Fibroblast of the aortic adventitia (primary cell): ENCODE measurements around the gene ST6GALNAC1. TPM values are rescaled to one million over a fixed set of nuclear protein-coding genes. Genes with fewer than 3 reads are reported as not detected.

Experiments used
- DNase-seq: peaks from one replicate; pipeline ENCODE4 v3.0.0-alpha.2; 2010; ENCODE audit warnings: low read depth
- H3K4me3 ChIP-seq: 2 replicates; pipeline ENCODE4 v1.5.1; 2011; ENCODE audit warnings: low read depth, mild to moderate bottlenecking, control low read depth, low read length, moderate library complexity
- total RNA-seq: library from RNA; depleted of rRNA; stranded (reverse); fragments of >200 nt; gene quantifications from 2 replicates; pipeline ENCODE4 v1.2.3, GENCODE V29; 2012; ENCODE audit warnings: low replicate concordance
- TF ChIP-seq, protein P1 (sequence below): IDR thresholded peaks from 2 replicates; pipeline ENCODE4 v1.5.1; 2011; ENCODE audit warnings: mild to moderate bottlenecking, low read length, control low read depth, inconsistent platforms; ENCODE audit not compliant: insufficient read depth

The ST6GALNAC1 gene
- total RNA-seq, 1 donor: not detected

DNA sequence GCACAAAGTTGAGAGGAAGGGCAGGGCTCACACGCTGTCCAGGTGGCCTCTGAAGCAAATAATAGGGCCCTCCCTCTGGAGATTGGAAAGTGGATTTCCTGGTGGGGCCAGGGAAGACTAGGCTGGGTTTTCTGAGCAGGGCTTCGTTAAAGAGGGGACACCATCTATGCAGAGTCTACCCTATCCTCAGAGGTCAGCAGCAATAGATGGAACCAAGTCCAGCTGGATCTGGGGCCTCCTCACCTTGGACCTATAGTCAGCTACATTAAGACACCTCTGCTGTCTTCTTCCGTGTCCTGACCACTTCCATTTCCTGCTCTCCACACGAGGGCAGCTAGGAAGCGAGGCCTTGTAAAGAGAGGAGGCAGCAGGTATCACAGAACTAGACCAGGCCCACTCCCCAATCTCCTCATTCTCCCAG lies 14.7 kb upstream of the ST6GALNAC1 start:
- TF ChIP-seq, protein P1, sequence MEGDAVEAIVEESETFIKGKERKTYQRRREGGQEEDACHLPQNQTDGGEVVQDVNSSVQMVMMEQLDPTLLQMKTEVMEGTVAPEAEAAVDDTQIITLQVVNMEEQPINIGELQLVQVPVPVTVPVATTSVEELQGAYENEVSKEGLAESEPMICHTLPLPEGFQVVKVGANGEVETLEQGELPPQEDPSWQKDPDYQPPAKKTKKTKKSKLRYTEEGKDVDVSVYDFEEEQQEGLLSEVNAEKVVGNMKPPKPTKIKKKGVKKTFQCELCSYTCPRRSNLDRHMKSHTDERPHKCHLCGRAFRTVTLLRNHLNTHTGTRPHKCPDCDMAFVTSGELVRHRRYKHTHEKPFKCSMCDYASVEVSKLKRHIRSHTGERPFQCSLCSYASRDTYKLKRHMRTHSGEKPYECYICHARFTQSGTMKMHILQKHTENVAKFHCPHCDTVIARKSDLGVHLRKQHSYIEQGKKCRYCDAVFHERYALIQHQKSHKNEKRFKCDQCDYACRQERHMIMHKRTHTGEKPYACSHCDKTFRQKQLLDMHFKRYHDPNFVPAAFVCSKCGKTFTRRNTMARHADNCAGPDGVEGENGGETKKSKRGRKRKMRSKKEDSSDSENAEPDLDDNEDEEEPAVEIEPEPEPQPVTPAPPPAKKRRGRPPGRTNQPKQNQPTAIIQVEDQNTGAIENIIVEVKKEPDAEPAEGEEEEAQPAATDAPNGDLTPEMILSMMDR: no peak
- no peak overlapping the region for H3K4me3 ChIP-seq

DNA sequence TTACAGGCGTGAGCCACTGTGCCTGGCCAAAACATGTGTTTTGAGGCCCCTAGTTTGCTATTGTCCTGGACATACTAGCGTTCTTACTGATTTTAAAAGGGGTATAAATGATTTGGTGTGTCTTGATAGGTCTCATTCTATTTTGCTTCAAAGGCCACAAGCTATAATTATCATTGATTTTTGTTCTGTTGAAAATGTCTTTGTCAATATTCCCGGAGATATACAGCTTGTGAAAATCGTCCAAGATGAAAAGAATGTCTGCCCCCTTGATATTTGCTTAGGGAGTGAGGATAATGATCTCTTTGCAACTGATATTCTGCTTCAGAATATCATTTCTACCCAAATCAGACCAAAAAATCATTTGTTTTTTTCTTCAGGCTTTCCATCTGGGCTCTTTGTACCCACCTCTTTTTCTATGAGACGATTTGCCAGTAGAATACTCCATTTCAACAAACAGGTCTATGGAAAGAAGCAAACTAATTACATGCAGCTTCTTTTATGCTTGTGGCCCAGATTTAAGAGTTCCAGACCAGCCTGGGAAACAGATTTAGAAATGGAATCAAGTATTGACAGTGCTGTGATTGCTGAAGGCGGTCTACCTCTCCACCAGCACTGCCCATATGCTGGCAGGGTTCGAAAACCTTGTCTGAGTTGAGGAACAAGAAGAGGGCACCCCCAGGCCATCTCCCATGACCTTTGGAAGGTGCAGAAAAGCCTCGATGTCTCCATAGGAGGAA lies 14.1 kb upstream of the ST6GALNAC1 start:
- no peak overlapping the region for H3K4me3 ChIP-seq
- TF ChIP-seq, protein P1: no peak
- no peak for DNase-seq

More for the DNA sequence above, 14.7 kb upstream of the ST6GALNAC1 start:
- no peak for DNase-seq

DNA sequence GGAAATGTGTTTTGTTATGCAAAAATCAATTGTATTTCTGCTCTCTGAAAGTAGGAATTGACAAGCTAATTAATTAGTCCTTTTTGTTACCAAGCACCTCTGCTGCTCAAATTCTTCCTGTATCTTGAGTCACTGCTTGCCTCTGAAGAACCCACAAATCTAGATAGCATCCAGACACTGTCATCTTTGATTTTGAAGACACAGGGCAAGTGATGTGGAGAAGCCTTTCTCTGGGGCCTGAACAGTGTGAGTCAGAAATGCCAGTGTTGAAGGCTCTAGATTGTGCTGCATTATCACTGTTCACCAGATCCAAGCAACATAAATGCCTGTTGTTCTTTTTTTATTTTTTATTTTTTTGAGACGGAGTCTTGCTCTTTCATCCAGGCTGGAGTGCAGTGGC lies 10.9 kb upstream of the ST6GALNAC1 start:
- TF ChIP-seq, protein P1: no peak
- no peak overlapping the region for H3K4me3 ChIP-seq
- no peak for DNase-seq

DNA sequence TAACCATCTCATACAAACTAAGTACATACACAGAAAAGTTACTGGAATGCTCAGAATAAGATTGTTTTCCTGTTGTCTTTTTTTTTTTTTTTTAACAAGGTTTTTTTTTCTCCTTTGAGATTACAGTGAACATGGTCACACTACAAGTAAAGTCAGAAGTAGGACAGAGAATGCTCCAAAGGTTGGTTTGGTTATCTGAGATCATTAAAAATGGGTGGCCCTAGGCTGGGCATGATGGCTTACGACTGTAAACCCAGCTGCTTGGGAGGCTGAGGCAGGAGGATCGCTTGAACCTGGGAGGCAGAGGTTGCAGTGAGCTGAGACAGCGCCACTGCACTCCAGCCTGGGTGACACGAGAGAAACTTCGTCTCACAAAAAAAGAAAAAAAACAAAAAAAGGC lies 6.9 kb upstream of the ST6GALNAC1 start:
- DNase-seq: no peak
- H3K4me3 ChIP-seq: no peak overlapping the region

DNA sequence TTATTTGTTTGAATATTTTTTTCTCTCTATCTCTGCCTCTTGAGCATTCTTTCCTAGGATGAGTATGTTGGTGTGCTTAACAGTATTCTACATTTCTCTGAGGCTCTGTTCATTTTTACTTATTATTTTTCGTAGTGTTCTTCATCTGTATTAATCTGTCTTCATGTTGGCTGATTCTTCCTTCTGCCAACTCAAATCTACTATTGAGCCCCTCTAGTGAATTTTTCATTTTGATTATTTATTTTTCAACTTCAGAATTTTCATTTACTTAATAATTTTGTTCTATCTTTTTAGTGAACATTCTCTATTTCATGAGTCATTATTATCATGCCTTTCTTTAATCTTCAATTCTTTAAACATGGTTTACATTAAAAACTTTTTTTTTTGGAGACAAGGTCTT lies 3.2 kb upstream of the ST6GALNAC1 start:
- H3K4me3 ChIP-seq: no peak overlapping the region
- no peak for DNase-seq
- TF ChIP-seq, protein P1: no peak

More for the DNA sequence above, 6.9 kb upstream of the ST6GALNAC1 start:
- TF ChIP-seq, protein P1: no peak

DNA sequence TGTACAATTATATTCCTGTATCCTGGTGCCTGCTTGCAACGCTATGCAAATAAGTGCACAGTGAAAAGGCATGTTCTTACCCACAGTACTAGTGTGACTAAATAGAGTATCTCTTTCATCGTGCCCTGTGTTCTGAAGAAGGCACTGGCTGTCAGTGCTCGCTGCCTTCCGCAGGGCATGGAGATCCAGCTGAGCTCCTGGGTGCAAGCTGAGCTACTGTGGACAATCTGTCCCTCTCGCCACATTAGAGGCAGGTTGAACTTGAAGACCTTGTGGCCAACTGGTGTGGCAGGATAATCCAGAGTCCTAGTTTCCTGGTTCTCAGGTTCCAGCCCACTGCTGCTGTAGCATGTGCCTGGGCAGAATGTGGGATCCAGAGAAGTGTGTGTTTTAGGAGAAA lies 1.9 kb upstream of the ST6GALNAC1 start:
- no peak overlapping the region for H3K4me3 ChIP-seq
- no peak for DNase-seq
- TF ChIP-seq, protein P1: no peak

DNA sequence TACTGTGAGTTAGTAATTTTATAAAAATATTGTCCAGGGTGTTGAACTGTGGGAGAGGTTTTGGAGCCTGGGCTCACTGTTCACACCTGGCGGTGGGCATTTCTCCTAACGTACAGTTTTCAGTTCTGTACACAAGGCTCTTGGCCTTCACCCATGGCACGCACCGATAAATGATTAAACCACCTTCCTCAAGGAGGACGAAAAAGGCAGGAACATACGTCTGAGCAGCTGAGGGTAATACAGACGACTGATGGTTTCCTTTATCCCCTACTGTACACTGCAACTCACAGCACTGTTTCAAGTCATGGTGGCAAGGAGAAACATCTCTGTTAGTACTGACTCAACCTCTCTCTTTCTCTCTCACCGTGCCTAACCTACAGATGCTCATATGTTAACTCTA lies 1.4 kb upstream of the ST6GALNAC1 start:
- TF ChIP-seq, protein P1: no peak

More for the DNA sequence above, 1.4 kb upstream of the ST6GALNAC1 start:
- no peak overlapping the region for H3K4me3 ChIP-seq
- DNase-seq: no peak
